Measurements from ENCODE around the gene LRPAP1.
"Not testable (repeated sequence)": the region's sequence is repeated elsewhere in the genome, so short reads cannot be mapped to it uniquely, and the experiment has no call there.

GRCh38 chr4:3459156-3459555 lies 73.1 kb downstream of the LRPAP1 start:
- not testable (repeated sequence) for TF ChIP-seq EZH2 (IDR thresholded peaks at IDR 0.05; ENCODE audit: borderline replicate concordance, low read depth, low read length, severe bottlenecking); MYC (IDR thresholded peaks at IDR 0.05; ENCODE audit: low read depth, low read length); POLR2AphosphoS5 (IDR thresholded peaks at IDR 0.05; ENCODE audit: insufficient read depth, low read depth, low read length); CTCF (IDR thresholded peaks at IDR 0.05; ENCODE audit: extremely low read depth in 1 of 2, insufficient read depth in 1 of 2, low read depth in 1 of 2, low read length in 2 of 2); POLR2A (IDR thresholded peaks at IDR 0.05; ENCODE audit: low read depth, low read length); JUN (IDR thresholded peaks at IDR 0.05; ENCODE audit: borderline replicate concordance, insufficient read depth, insufficient read length, low read depth)
